DND-41 (cell line): ENCODE results near the gene APLN.

ENCODE experiments used
- ATAC-seq: fragments of 200-7000 bp; cut with Tn5 transposase; 3 replicates; pipeline ENCODE4 v1.9.1; 2021; ENCODE audit warnings: low read depth; ENCODE audit not compliant: insufficient read depth
- DNase-seq: peaks from one replicate; pipeline ENCODE4 v3.0.0-alpha.2; 2020
- H2AFZ ChIP-seq: 2 replicates; pipeline ENCODE4 v1.6.0; 2012; ENCODE audit warnings: low read depth, low read length
- H3K27ac ChIP-seq: 2 replicates; pipeline ENCODE4 v1.5.1; 2012; ENCODE audit warnings: low read length, inconsistent platforms
- H3K27me3 ChIP-seq: fragments of 200-600 bp; sonication (generic); 2 replicates; pipeline ENCODE4 v1.6.0; 2012; ENCODE audit warnings: low read length, mild to moderate bottlenecking, inconsistent platforms; ENCODE audit not compliant: insufficient read depth, poor library complexity
- H3K36me3 ChIP-seq: 2 replicates; pipeline ENCODE4 v1.5.1; 2012; ENCODE audit warnings: low read length, inconsistent platforms; ENCODE audit not compliant: insufficient read depth
- H3K4me1 ChIP-seq: 2 replicates; pipeline ENCODE4 v1.5.1; 2012; ENCODE audit warnings: mild to moderate bottlenecking, low read length; ENCODE audit not compliant: insufficient read depth
- H3K4me2 ChIP-seq: 2 replicates; pipeline ENCODE4 v1.6.0; 2012; ENCODE audit warnings: mild to moderate bottlenecking, moderate library complexity, low read length, inconsistent platforms; ENCODE audit not compliant: insufficient read depth
- H3K4me3 ChIP-seq, 2 experiments: fragments of 200-600 bp in 1 of 2; shearing (Covaris generic) in 1 of 2; 2 replicates each; pipeline ENCODE4 v1.5.1; 2012 to 2016; ENCODE audit warnings: inconsistent platforms in 2 of 2, low read length in 2 of 2, mild to moderate bottlenecking in 2 of 2, low read depth in 1 of 2, moderate library complexity in 1 of 2
- H3K79me2 ChIP-seq: 2 replicates; pipeline ENCODE4 v1.6.0; 2012; ENCODE audit warnings: low read length, inconsistent platforms; ENCODE audit not compliant: insufficient read depth
- H3K9ac ChIP-seq: 2 replicates; pipeline ENCODE4 v1.6.0; 2012; ENCODE audit warnings: low read depth, mild to moderate bottlenecking, inconsistent platforms, low read length, moderate library complexity
- H3K9me3 ChIP-seq: 2 replicates; pipeline ENCODE4 v1.5.1; 2012; ENCODE audit warnings: low read length, moderate library complexity, mild to moderate bottlenecking, inconsistent platforms; ENCODE audit not compliant: insufficient read depth, severe bottlenecking
- H4K20me1 ChIP-seq: 2 replicates; pipeline ENCODE4 v1.6.0; 2012; ENCODE audit warnings: low read length; ENCODE audit not compliant: insufficient read depth
- EZH2 ChIP-seq: IDR thresholded peaks from 3 replicates; pipeline ENCODE4 v1.6.1; 2012; ENCODE audit warnings: borderline replicate concordance, low read depth, mild to moderate bottlenecking, moderate library complexity, low read length, inconsistent platforms; ENCODE audit not compliant: severe bottlenecking
- TF ChIP-seq, protein P1 (sequence below): IDR thresholded peaks from 2 replicates; pipeline ENCODE4 v1.5.1; 2012; ENCODE audit warnings: borderline replicate concordance, low read length, moderate library complexity, mild to moderate bottlenecking; ENCODE audit not compliant: poor library complexity, severe bottlenecking; ENCODE audit errors: extremely low read depth

APLN gene

DNA sequence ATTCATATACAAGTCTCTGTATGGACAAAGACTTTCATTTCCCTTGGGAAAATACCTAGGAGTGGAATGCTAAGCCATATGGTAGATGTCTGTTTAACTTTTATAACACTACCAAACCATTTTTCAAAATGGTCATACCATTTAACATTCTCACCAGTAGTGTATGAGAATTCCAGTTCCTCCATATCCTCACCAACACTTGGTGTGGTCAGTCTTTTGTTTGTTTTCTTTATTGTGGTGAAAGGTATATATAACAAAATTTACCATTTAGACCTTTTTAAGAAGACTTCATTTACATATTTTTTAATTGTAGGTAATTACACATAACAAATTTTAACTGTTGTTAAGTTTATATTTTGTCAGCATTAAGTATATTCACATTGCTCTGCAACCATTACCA is 12.7 kb upstream of the APLN start:
- Histone ChIP-seq H3K27ac (no peak overlapping the region), H3K4me1 (no peaks in the 10 kb centered on the region), H3K79me2 (no peaks in the 10 kb centered on the region), H3K36me3 (no peaks in the 10 kb centered on the region), H3K27me3 (no peaks in the 10 kb centered on the region), H3K4me3 (no peak overlapping the region), H4K20me1 (no peaks in the 10 kb centered on the region), H3K9ac (no peak overlapping the region), H3K4me2 (no peak overlapping the region), H3K9me3 (no peaks in the 10 kb centered on the region), H2AFZ (no peak overlapping the region)
- no peak for DNase-seq
- TF ChIP-seq, protein P1, sequence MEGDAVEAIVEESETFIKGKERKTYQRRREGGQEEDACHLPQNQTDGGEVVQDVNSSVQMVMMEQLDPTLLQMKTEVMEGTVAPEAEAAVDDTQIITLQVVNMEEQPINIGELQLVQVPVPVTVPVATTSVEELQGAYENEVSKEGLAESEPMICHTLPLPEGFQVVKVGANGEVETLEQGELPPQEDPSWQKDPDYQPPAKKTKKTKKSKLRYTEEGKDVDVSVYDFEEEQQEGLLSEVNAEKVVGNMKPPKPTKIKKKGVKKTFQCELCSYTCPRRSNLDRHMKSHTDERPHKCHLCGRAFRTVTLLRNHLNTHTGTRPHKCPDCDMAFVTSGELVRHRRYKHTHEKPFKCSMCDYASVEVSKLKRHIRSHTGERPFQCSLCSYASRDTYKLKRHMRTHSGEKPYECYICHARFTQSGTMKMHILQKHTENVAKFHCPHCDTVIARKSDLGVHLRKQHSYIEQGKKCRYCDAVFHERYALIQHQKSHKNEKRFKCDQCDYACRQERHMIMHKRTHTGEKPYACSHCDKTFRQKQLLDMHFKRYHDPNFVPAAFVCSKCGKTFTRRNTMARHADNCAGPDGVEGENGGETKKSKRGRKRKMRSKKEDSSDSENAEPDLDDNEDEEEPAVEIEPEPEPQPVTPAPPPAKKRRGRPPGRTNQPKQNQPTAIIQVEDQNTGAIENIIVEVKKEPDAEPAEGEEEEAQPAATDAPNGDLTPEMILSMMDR, result no peak
- no peak for TF ChIP-seq EZH2
- ATAC-seq, result no peak

DNA sequence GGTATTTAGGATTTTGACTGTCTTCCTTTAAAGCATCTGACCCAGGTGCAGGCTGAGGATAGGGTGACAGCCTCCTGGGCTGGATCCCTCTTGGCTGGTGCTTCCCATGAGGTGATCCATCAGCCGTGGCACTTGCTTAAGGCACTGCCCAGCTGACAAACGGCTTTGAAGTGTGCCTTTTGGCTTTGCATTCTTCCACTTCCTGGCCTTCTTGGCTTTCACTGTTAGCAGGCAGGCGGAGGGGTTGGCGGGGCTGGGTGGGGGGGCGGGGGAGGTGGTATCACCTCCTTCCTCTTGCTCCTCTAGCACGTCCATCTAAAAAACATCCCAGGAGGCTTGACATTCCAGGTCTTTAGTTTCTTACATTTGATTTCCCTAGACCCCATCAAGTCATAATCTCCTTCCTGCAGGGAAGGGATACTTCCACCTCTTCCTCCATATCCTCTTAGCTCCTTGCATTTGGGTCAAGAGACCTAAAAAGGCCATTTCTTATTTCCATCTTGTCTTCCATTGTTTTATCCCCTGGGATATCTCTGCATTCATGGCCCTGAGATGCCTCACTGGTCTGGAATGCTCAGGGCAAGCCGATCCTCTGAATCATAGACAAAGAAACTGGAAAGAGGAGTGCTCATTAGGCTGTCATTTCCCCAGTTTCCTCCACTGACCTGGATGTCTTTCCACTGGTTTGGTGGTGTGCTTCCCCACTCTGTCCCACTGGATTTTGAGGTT is 11.3 kb upstream of the APLN start:
- ATAC-seq (no peak; the same call in 2 of the 3 replicates), DNase-seq (no peak)
- no peaks in the 10 kb centered on the region for H3K9me3 ChIP-seq
- H3K27me3 ChIP-seq, result no peaks in the 10 kb centered on the region
- no peaks in the 10 kb centered on the region for H4K20me1 ChIP-seq
- H2AFZ ChIP-seq, result no peak overlapping the region
- TF ChIP-seq, protein P1, result no peak
- TF ChIP-seq EZH2, result no peak
- 0 out of 2 replicates have a peak, but pooled peaks cover 3% of the 10 kb centered on the region for H3K4me1 ChIP-seq
- no peak overlapping the region for H3K27ac ChIP-seq
- H3K9ac ChIP-seq, result no peak overlapping the region
- no peak overlapping the region for H3K4me2 ChIP-seq
- H3K4me3 ChIP-seq, result no peak overlapping the region
- no peaks in the 10 kb centered on the region for H3K36me3 ChIP-seq
- H3K79me2 ChIP-seq, result no peaks in the 10 kb centered on the region

DNA sequence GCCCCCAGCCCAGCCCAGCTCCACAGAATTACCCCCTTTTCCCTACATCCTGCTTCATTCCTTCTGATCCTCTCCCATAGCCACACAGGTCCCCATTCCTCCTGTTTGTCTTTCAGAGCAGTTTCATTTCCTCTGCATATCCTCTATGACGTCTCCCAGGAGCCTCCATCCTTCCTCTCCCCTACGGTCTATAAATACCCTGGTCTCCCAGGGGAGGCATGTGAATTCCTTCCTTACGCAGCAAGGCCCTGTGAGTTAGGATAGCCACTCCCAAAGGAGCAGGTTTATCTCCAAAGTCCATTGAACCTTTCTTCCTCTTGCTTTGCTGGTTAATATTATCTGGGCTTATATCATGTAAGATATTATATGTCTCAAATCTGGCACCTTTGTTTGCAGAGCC is 8.4 kb upstream of the APLN start:
- ATAC-seq (no peak), DNase-seq (no peak)
- Histone ChIP-seq H3K4me3 (no peak overlapping the region), H3K9ac (no peak overlapping the region), H3K27me3 (no peaks in the 10 kb centered on the region), H3K79me2 (no peaks in the 10 kb centered on the region), H3K9me3 (no peaks in the 10 kb centered on the region), H4K20me1 (no peaks in the 10 kb centered on the region), H3K4me1 (0 out of 2 replicates have a peak, but pooled peaks cover 3% of the 10 kb centered on the region), H3K27ac (no peak overlapping the region), H3K4me2 (no peak overlapping the region), H2AFZ (no peak overlapping the region), H3K36me3 (no peaks in the 10 kb centered on the region)
- TF ChIP-seq, protein P1, result no peak
- TF ChIP-seq EZH2, result no peak
